Activated CD4-positive, alpha-beta T cell treated with anti-CD3 and anti-CD28 coated beads, Interleukin-2, amount 50 U/mL, for 24 hours (primary cell): Measurements from ENCODE around the gene EPB41L5.
A peak's percentile ranks its signal among the peaks of the same experiment; 100 is the strongest.
"Not testable (repeated sequence)": the region's sequence is repeated elsewhere in the genome, so short reads cannot be mapped to it uniquely, and the experiment has no call there.

ENCODE experiments used
- DNase-seq, 2 donors: peaks; one replicate each; pipeline ENCODE4 v3.0.0-alpha.2; 2020; ENCODE audit warnings: low read depth in 1 of 2, low spot score in 1 of 2

The EPB41L5 gene

GRCh38 chr2:120140866-120141265, 128.0 kb downstream of the EPB41L5 start:
- DNase-seq: no peak

- DNase-seq: no peak
These were observed 128.6 kb downstream of the EPB41L5 start for GRCh38 chr2:120141300-120142069.

GRCh38 chr2:120142528-120143219, 129.8 kb downstream of the EPB41L5 start:
- DNase-seq: no peak

GRCh38 chr2:120148229-120148628, 135.4 kb downstream of the EPB41L5 start:
- no peak for DNase-seq

- no peak for DNase-seq
These were observed 135.8 kb downstream of the EPB41L5 start for GRCh38 chr2:120148669-120149068.

GRCh38 chr2:120149406-120149805, 136.5 kb downstream of the EPB41L5 start:
- DNase-seq: no peak

GRCh38 chr2:120150040-120150482, 137.2 kb downstream of the EPB41L5 start:
- no peak for DNase-seq

GRCh38 chr2:120155308-120155707, 142.4 kb downstream of the EPB41L5 start:
- DNase-seq: no peak

GRCh38 chr2:120158658-120159057, 145.8 kb downstream of the EPB41L5 start:
- DNase-seq: not testable (repeated sequence)

GRCh38 chr2:120161190-120161589, 148.3 kb downstream of the EPB41L5 start:
- no peak for DNase-seq

- no peak for DNase-seq
These were observed 149.8 kb downstream of the EPB41L5 start for GRCh38 chr2:120162716-120163115.

GRCh38 chr2:120167272-120167671, 154.4 kb downstream of the EPB41L5 start:
- DNase-seq: no peak

GRCh38 chr2:120169020-120169419, 156.1 kb downstream of the EPB41L5 start:
- no peak for DNase-seq

GRCh38 chr2:120174963-120175581, 162.2 kb downstream of the EPB41L5 start:
- DNase-seq: peak in 1 of 2 donors; percentile 41

GRCh38 chr2:120176526-120176925, 163.6 kb downstream of the EPB41L5 start:
- DNase-seq: no peak

- peak; percentile 58 to 74 for DNase-seq
These were observed 164.2 kb downstream of the EPB41L5 start for GRCh38 chr2:120177001-120177621.

GRCh38 chr2:120177973-120178372, 165.1 kb downstream of the EPB41L5 start:
- DNase-seq: no peak

GRCh38 chr2:120179396-120179795, 166.5 kb downstream of the EPB41L5 start:
- DNase-seq: no peak

- DNase-seq: no peak
These were observed 167.2 kb downstream of the EPB41L5 start for GRCh38 chr2:120180066-120180465.

- DNase-seq: no peak
These were observed 169.2 kb downstream of the EPB41L5 start for GRCh38 chr2:120182019-120182560.

- DNase-seq: no peak
These were observed 176.3 kb downstream of the EPB41L5 start for GRCh38 chr2:120189189-120189588.
